Measurements from ENCODE around the gene MMD. TPM values are rescaled to one million over a fixed set of nuclear protein-coding genes. Genes with fewer than 3 reads are reported as not detected.
"Not testable (repeated sequence)": the region's sequence is repeated elsewhere in the genome, so short reads cannot be mapped to it uniquely, and the experiment has no call there.

MMD gene
- total RNA-seq, 1 donor from 2014 or later: 293 TPM

DNA sequence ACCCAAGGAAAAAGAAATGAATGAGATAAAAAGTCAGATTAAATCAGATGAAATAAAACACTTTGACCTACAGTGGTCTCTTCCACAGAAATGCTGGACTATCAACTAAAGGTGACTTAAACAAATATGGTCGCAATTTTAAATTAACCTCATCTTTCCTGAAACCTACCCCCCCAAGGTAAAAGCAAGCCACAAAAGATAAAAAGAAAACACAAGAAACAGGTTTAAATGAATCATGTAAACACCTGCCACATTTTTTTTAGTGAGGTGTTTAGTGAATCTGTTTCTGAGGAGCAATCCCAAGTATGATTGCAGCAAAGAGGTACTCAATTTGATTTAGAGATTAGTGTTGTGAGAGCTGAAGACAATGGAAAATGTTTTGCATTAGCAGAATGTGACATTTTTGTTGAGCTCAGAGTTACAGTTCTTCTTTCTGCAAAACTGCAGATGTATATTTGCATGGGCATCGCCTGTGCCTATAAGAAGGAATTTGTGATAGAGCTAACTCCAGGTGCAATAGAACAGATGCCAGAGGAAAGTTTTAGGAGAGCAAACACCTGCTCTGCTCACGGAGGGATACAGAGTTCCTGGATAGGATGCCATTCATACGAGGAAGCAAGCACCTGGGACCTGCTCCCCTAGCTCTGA lies 3.4 kb upstream of the MMD start:
- FAIRE-seq: no peak
- DNase-seq (ENCODE audit: low spot score in 2 of 2): no peak

- no peak for DNase-seq (ENCODE audit: low spot score in 2 of 2)
- no peak for FAIRE-seq
Observed at GRCh38 chr17:55423535-55423934, 1.9 kb upstream of the MMD start.

DNA sequence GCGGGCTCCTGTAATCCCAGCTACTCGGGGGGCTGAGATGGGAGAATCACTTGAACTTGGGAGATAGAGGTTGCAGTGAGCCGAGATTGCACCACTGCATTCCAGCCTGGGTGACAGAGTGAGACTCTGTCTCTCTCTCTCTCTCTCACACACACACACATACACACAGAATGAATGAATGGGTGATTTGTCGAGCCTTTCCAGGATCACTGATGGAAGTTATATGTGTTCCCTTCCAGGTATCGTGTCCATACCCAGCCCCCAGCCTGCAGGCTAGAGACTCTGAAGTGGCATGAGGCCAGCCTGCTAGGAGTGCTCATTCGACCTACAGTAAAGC lies 1.2 kb upstream of the MMD start:
- DNase-seq (ENCODE audit: low spot score in 2 of 2); FAIRE-seq: not testable (repeated sequence)

DNA sequence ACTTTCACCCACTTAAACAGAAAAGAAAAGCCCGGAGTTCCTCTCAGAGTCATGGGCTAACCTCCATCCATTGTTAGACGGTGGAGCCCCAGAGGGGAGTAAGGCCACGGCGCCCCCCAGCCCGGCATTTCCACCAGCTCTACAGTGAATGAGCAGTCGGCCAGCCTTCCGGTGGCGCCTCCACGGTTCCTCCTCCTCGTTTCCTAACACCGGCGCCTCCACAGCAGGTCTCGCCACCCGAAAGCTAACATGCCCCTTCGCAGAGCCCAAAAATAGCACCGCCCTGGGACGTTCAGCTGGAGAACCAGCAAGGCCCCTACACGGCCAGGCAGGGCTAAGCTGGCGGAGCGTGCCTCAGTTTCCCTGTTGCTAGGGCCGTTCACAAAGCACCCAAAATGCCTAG lies 858 bp downstream of the MMD start:
- peak; percentile 27 to 29 for DNase-seq (ENCODE audit: low spot score in 2 of 2)
- FAIRE-seq: no peak

DNA sequence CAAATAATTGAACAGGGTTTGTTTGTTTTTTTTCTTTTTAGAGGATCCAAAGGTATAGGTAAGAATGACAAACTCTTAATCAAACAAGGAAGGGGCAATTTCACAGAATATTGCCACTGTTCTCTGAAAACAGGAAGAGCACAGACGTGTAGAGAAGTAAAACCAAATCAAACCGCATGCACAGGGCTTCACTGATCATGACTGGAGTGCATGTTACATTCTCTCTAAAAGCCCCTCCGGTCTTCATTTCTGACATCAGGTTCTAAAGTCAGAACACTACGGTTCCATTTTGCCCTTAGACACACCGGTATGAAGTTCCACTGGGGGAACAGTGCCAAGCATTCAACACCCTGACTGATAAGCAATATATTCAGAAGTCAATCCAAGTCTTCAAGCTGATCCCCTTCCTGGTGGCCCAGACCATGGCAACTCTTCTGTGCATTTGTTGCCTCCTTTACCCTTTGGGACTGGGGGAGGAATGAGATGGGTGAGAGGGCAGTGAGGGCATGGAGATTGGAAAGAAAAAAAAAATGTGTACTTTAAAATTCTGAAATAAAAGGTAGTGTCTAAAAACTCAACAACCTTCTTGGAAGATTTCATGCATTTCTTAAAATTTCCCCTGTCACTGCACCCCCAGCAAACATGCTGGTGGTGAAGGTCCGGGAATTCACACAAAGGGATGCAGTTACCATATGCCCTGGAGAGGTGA lies 1.4 kb downstream of the MMD start:
- FAIRE-seq (no peak), DNase-seq (ENCODE audit: low spot score in 2 of 2) (no peak)

DNA sequence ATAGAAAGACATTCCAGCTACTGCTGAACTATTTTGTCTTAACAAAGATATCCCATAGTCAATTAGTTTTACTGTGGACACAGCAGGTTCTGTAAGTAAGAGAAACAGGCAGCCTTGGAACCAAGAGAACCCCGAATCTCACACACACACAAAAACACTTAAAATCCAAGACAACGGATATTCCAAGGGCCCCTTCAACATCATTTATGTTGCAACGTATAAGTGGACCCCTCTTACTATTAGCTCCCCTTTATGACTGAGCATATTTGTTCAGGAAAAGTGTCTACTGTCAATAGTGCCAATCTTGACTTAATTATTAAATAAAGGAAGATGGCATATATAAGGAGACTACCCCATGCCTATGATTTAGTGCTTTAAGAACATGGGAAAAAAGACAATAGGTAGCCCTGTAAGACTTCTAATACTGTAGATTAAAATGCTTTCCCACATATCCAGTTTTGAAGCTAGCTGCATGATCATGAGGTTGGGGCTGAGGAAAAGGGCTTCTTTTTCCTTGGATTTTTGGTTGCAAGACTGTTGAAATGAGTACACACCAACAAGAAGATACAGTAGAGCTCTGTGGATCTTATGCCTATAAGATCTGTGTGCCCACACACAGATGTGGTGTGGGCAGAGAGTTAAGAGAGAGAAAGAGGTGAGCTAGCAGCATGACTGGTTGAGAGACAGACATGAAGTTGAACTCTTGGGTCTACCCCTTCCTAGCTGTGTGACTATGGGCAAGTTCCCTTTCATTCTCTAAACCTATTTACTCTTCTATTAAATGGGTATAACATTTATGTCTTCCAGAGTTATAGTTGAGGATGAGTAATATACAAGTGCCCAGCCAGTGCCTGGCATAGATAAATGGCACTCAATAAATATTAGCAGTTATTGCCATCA lies 3.0 kb downstream of the MMD start:
- FAIRE-seq (no peak), DNase-seq (ENCODE audit: low spot score in 2 of 2) (no peak)

GRCh38 chr17:55417411-55418268 lies 4.0 kb downstream of the MMD start:
- no peak for DNase-seq (ENCODE audit: low spot score in 2 of 2)
- no peak for FAIRE-seq

GRCh38 chr17:55416470-55417052 lies 5.1 kb downstream of the MMD start:
- no peak for FAIRE-seq
- no peak for DNase-seq (ENCODE audit: low spot score in 2 of 2)

GRCh38 chr17:55416000-55416399 lies 5.6 kb downstream of the MMD start:
- DNase-seq (ENCODE audit: low spot score in 2 of 2): no peak
- FAIRE-seq: no peak

DNA sequence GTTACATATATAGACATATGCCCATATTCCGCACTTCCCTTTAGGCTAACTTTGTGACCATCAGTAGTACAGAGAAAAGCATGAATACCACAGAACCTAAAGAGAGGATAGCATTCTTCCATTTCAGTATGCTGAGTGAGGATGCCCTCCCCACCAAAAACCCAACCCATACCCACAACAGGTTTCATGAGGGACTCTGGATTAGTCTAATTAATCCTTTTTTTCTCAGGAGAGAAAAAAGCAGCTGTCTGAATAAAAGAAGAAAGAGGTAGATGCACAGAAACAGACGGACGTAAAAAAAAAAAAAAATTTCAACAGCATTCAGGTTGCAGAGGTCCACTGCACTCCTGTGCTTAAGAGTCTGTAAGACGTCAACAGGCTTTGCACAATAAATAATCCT lies 6.7 kb downstream of the MMD start:
- no peak for FAIRE-seq
- no peak for DNase-seq (ENCODE audit: low spot score in 2 of 2)

DNA sequence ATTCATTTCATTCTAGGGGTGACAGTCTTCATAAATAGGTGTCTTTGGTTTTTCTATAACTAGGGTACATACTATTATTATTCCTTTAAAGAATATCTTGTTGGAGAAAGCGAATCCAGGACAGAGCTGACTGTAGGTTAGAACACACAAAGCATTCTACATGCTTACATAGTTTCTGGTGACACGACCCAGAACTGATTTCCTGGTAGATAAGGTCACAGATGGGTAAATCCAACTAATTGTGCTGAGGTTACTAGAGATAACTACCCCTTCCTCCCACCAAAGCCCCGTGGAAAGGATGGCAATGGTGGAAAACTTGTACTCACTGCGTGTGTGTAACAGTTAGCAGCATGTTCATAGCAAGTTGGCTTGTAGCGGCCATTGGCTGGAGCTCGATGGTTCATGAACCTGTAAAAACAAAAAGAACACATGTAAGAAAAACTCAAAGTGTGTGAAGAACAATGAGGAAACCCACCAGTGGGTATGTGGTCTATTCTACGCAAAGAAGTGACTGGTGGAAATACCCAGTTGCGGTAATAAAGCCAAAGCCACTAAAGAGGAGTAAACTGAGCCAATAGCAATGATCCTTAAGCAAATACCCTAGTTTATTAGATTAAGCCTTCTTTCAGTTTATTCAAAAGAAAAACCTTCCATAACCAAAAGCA lies 7.7 kb downstream of the MMD start:
- FAIRE-seq: no peak
- no peak for DNase-seq (ENCODE audit: low spot score in 2 of 2)

GRCh38 chr17:55411463-55411855 lies 10.2 kb downstream of the MMD start:
- DNase-seq (ENCODE audit: low spot score in 2 of 2): no peak
- FAIRE-seq: no peak

GRCh38 chr17:55410722-55411462 lies 10.7 kb downstream of the MMD start:
- FAIRE-seq (no peak), DNase-seq (ENCODE audit: low spot score in 2 of 2) (no peak)

GRCh38 chr17:55409030-55409800 lies 12.4 kb downstream of the MMD start:
- FAIRE-seq: no peak
- DNase-seq (ENCODE audit: low spot score in 2 of 2): no peak

GRCh38 chr17:55407641-55408566 lies 13.7 kb downstream of the MMD start:
- FAIRE-seq: no peak
- DNase-seq (ENCODE audit: low spot score in 2 of 2): no peak

DNA sequence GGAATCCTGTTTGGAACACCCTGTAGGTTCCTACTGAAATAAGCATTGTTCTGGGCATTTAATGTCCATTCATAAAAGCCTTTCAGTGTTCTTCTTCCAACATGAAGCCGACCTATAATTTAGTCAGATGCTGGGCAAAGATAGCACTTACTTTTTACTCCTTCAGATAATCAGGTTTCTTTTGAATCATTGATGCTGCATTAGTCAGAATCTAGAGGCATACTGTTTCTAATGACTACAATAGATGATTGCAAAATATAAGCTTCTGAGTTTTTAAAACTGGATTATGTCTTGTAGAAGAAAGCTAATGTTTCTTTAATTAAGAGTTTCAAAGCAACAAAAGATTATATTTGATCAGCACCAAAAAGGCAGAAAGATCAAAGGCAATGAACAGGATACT lies 16.0 kb downstream of the MMD start:
- DNase-seq (ENCODE audit: low spot score in 2 of 2) (no peak), FAIRE-seq (no peak)

GRCh38 chr17:55404197-55404596 lies 17.4 kb downstream of the MMD start:
- not testable (repeated sequence) for DNase-seq (ENCODE audit: low spot score in 2 of 2); FAIRE-seq
